IPS DF 6.9 (cell line): ENCODE measurements around the gene C22orf42.

Source experiments
- DNase-seq: peaks from one replicate; pipeline ENCODE4 v3.0.0-alpha.2; 2013; ENCODE audit warnings: low read depth, low spot score
- H3K27ac ChIP-seq: one replicate; pipeline ENCODE4 v1.5.1; 2013; ENCODE audit warnings: low read length, control low read depth
- H3K27me3 ChIP-seq: 2 replicates; pipeline ENCODE4 v1.6.1; 2013; ENCODE audit warnings: mild to moderate bottlenecking, low read length; ENCODE audit not compliant: control insufficient read depth, insufficient read depth
- H3K36me3 ChIP-seq: 2 replicates; pipeline ENCODE4 v1.6.1; 2013; ENCODE audit warnings: low read length; ENCODE audit not compliant: control insufficient read depth, insufficient read depth
- H3K4me1 ChIP-seq: 2 replicates; pipeline ENCODE4 v1.6.1; 2013; ENCODE audit warnings: low read length; ENCODE audit not compliant: control insufficient read depth, insufficient read depth
- H3K4me3 ChIP-seq: 2 replicates; pipeline ENCODE4 v1.5.1; 2013; ENCODE audit warnings: mild to moderate bottlenecking, low read length
- H3K9me3 ChIP-seq: 2 replicates; pipeline ENCODE4 v1.6.1; 2013; ENCODE audit warnings: low read length, inconsistent platforms; ENCODE audit not compliant: control insufficient read depth, insufficient read depth
- WGBS: extraction: QIAGEN DNeasy Blood & Tissue Kit; methylation state at CpG from one replicate; pipeline ENCODE4 v1.1.7; 2013; ENCODE audit warnings: mixed read lengths, missing lambda C conversion rate; ENCODE audit not compliant: insufficient read length, insufficient coverage; 5-methylcytosine and 5-hydroxymethylcytosine counted together

The C22orf42 gene, protein sequence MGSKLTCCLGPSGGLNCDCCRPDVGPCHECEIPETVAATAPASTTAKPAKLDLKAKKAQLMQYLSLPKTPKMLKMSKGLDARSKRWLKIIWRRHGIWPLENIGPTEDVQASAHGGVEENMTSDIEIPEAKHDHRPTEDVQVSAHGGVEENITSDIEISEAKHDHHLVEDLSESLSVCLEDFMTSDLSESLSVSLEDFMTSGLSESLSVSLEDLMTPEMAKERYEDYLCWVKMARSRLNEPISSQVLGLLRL

DNA sequence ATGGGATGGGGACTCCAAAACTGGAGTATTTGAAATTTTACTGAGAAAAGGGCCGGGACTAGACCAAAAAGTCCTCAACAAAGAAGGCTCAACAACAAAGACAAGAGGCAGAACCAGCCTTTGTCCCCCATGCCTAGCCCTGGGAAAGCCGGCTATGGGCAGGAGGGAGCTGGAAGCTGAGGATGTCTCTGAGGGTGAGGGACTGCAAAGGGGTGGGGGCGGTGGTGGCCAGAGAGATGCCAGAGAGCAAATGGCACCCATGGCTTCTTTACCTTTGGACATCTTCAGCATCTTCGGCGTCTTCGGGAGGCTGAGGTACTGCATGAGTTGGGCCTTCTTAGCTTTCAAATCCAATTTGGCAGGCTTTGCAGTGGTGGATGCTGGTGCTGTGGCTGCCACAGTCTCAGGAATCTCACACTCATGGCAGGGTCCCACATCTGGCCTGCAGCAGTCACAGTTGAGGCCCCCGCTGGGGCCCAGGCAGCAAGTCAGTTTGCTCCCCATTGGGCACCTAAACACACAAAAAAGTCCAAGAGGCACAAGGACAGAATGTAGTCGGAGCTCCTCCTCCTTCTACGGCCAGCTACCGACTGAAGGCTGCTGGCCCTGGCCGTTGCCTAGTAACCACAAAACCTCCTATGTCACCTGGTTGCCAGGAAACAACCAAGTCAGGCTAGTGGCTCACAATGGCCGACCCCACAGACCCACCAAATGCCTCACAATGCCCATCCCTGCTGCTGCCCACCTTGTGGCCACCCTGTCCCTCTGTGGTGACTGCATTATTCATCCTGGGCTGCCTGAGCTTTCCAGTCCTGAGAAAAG is at the start of gene C22orf42:
Gene C22orf42 (minus strand): TSS at position 592 of the 822 bp plus-strand sequence. CDS start 88 bp downstream, at position 504.
- Histone ChIP-seq H3K4me1 (no peaks in the 10 kb centered on the region), H3K9me3 (no peaks in the 10 kb centered on the region), H3K27ac (no peak within 1 kb of the TSS), H3K4me3 (no peak within 1 kb of the TSS), H3K27me3 (no peaks in the 10 kb centered on the region), H3K36me3 (no peaks in the 10 kb centered on the region)
- no peak for DNase-seq
- no CpG with 5 or more reads among the region's 12 CpGs for WGBS

DNA sequence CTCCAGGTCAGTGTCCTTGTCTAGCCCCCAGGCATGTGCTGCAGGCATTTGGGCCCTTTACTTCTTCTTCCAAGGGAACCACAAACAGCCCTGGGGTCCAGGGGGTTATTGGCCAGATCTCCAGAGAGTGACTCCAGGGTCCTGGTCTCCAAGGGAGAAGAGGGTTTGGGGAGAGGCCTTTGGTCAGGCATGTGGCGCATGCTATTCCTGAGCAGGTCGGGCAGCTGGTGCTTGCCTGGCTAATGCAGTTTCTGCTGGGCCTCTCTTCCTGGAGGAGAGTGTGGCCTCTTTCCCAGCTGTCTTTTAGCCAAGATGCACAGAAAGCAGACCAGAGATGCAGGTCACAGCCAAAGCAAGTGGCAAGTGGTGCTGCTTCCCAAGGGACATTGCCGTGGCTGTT is 49.6 kb upstream of the C22orf42 start:
- Histone ChIP-seq H3K9me3 (no peaks in the 10 kb centered on the region), H3K27ac (no peak overlapping the region), H3K27me3 (peaks cover 11% of the 10 kb centered on the region), H3K4me1 (0 out of 2 replicates have a peak, but pooled peaks cover 5% of the 10 kb centered on the region), H3K36me3 (no peaks in the 10 kb centered on the region), H3K4me3 (no peak overlapping the region)
- WGBS, result no CpG with 5 or more reads among the region's 3 CpGs
- no peak for DNase-seq

DNA sequence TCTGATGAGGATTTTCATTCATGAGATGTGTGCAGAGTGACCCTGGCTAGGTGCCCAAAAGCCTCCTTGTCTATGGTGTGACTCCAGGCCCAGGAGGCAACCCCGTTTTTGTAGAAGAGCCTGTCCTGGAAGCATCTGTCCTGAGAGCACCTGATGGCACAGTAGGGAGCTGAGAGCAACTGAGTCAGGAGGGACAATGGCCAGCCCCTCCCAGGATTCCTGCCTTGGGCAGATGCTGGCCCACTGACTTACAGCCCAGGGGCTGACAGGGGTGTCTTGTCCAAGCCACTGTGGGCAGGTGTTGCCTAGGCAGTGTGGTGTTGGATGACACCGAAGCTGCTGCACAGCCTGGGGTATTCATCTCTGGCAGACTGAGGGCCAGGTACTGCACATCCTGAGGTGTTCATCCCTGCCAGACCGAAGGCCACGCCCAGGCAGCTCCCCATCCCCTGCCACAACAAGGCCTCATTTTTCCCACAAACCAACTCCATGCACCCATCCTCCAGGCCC is 48.9 kb upstream of the C22orf42 start:
- no peak overlapping the region for H3K4me3 ChIP-seq
- no peak for DNase-seq
- H3K9me3 ChIP-seq, result no peaks in the 10 kb centered on the region
- no peak overlapping the region for H3K27ac ChIP-seq
- no CpG with 5 or more reads among the region's 4 CpGs for WGBS
- H3K27me3 ChIP-seq, result peaks cover 17% of the 10 kb centered on the region
- peaks cover 5% of the 10 kb centered on the region; the same call in 1 of the 2 replicates for H3K4me1 ChIP-seq
- no peaks in the 10 kb centered on the region for H3K36me3 ChIP-seq

DNA sequence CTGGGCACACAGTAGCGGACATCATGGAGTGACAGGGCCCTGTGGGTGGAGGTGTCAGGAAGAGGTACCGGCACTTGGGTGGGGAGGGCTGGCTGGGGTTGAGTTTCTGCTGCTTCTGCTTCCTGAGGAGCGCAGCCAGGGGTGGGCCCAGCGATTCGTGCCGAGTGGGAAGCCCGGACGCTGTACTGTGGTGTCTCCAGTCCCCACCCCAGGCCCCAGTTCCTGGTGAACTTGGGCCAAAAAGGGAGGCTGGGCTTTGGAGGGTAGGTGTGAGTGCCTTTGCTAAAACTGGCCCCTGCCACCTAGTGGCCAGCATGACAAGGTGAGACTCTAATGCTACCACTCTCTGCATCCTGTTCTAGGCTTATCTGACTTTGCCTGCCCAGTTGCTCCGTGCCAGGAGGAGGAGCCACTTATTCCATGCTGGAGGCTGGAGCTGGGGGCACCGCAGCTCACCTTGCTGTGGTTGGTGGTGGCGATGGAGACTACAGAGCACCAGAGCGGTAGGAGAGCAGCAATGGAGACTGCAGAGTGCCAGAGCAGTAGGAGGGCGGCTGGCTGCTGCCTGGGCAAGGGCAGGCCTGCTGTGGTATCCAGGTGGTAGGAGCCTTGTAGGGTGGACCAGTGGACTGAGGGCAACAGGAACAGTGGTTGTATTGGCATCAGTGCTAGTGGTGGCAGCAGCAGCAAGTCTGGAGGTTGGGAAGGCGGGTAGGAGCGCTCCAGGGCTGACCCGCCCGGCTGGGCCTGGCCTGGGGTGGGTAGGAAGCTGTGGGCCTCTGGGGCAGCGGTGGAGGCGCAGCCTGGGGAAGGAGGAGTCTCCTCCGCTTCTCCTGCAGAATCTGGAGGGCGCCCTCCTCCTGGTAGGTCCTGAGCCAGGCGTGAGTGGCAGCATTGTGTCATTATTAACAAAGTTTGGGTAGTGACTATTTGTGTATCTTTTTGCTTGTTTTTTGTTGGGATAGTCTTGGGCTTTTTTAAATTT is 48.0 kb upstream of the C22orf42 start:
- Histone ChIP-seq H3K27me3 (peaks cover 25% of the 10 kb centered on the region), H3K4me3 (no peak overlapping the region), H3K27ac (no peak overlapping the region), H3K4me1 (peaks cover 5% of the 10 kb centered on the region; the same call in 1 of the 2 replicates), H3K9me3 (no peaks in the 10 kb centered on the region), H3K36me3 (no peaks in the 10 kb centered on the region)
- DNase-seq, result no peak
- WGBS, result no CpG with 5 or more reads among the region's 22 CpGs

DNA sequence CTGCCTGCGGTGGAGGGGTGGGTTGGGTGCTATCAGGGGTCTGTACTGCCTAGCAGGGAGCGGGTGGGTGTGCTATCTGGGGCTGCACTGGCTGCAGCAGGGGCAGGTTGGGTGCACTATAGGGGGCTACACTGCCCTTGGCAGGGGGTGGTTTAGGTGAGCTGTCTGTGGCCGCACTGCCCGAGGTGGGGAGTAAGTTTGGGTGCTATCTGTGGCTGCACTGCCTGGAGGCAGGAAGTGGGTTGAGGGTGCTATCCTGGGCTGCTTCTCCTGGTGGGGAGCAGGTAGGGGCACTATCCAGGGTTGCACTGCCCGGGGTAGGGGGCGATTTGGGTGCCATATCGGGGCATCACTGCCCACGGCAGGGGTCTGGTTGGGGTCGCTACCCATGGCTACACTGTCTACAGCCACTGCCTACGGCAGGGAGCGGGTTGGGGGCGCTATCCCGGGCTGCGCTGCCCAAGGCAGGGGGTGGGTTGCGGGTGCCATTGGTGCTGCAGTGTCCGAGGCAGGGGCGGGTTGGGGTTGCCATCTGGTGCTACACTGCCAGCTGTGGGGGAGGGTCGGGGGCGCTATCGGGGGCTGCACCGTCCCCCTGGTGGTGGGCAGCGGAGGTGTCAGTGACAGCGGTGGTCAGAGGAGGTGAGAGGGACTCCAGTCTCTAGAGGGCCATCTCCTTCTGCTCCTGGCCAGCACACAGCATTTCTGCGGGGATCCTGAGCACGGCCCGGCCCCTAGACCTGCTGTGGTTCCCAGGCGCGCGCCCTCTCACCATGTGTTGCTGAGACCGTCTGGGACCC is 47.1 kb upstream of the C22orf42 start:
- Histone ChIP-seq H3K36me3 (no peaks in the 10 kb centered on the region), H3K27ac (no peak overlapping the region), H3K4me3 (no peak overlapping the region), H3K4me1 (peaks cover 5% of the 10 kb centered on the region; the same call in 1 of the 2 replicates), H3K27me3 (peaks cover 26% of the 10 kb centered on the region), H3K9me3 (no peaks in the 10 kb centered on the region)
- WGBS, result no CpG with 5 or more reads among the region's 30 CpGs
- DNase-seq, result no peak

DNA sequence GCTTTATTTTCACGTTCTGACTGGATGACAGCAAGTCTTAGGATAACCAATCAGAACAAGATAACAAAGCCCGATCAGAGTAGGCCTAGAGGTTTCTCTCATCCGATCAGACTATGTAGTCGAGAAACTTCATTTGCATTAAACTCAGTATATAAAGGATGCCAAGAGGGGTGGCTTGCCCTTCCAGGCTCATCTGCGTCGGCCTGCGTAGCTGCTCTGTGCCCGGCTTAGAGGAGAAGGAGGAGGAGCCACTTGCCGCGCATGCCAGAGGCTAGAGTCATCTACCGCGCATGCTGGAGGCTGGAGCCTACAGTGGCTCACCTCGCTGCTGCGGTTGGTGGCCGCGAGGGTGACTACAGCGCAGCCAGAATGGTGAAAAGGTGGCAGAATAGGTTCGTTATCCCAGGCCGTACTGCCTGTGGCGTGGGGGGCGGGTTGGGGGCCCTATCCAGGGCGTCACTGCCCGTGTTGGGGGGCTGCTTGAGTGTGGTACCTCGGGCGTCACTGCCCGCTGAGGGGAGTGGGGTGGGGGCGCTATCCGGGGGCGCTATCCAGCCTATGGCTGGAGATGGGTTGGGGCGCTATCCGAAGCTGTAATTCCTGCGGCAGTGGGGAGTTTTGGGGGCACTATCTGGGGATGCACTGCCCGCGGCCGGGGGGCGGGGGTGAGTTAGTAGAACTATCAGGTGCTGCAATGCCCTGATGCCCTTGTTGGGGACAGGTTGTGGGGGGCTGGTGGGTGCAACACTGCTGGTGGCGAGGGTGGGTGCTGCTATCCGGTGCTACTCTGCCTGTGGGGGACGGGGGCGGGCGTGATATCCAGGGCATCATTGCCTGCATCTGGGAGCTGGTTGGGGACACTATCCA is 46.0 kb upstream of the C22orf42 start, which contains the start of gene RFPL2:
Gene RFPL2 (minus strand): TSS at position 218 of the 867 bp plus-strand sequence. CDS start 2,622 bp downstream, outside the sequence.
- Histone ChIP-seq H3K4me3 (peak within 1 kb of the TSS; percentile 43; the same call in 1 of the 2 replicates), H3K36me3 (no peaks in the 10 kb centered on the region), H3K9me3 (no peaks in the 10 kb centered on the region), H3K27ac (no peak within 1 kb of the TSS), H3K27me3 (peaks cover 26% of the 10 kb centered on the region), H3K4me1 (peaks cover 5% of the 10 kb centered on the region; the same call in 1 of the 2 replicates)
- no CpG with 5 or more reads among the region's 41 CpGs for WGBS
- no peak for DNase-seq

DNA sequence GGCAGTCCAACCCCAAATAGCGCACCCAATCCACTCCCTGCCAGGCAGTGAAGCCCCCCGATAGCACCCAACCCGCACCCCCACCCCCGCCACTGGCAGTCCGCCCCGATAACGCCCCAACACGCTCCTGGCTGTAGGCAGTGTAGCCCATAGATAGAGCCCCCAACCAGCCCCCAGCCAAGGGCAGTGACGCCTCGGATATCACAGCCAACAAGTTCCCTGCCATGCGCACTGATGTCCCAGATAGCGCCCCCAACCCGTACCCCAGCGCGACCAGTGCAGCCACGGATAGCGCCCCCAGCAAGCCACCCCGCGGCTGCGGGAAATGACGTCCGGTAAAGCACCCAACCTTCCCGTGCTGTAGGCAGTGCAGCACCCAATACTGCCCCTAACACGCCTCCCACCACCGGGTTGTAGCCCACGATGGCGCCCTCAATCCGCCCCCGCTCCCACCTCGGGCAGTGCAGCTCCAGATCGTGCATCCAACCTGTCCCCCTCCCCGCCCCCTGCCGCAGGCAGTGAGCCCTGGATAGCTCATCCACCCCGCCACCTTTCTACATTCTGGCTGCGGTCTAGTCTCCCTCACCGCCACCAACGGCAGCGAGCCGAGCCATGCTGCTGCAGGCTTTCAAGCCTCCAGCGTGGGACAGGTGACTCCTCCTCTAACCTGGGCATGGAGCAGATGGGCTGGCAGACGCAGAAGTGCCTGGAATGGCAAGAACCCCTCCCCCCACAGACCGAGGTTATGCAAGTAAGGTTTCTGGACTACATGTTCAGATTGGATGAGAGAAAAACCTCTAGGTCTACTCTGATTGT is 45.1 kb upstream of the C22orf42 start:
- no peak overlapping the region for H3K27ac ChIP-seq
- no CpG with 5 or more reads among the region's 42 CpGs for WGBS
- H3K9me3 ChIP-seq, result no peaks in the 10 kb centered on the region
- no peak for DNase-seq
- H3K4me3 ChIP-seq, result peak overlapping the region; percentile 43; the same call in 1 of the 2 replicates
- peaks cover 26% of the 10 kb centered on the region for H3K27me3 ChIP-seq
- H3K36me3 ChIP-seq, result no peaks in the 10 kb centered on the region
- H3K4me1 ChIP-seq, result peaks cover 5% of the 10 kb centered on the region; the same call in 1 of the 2 replicates

DNA sequence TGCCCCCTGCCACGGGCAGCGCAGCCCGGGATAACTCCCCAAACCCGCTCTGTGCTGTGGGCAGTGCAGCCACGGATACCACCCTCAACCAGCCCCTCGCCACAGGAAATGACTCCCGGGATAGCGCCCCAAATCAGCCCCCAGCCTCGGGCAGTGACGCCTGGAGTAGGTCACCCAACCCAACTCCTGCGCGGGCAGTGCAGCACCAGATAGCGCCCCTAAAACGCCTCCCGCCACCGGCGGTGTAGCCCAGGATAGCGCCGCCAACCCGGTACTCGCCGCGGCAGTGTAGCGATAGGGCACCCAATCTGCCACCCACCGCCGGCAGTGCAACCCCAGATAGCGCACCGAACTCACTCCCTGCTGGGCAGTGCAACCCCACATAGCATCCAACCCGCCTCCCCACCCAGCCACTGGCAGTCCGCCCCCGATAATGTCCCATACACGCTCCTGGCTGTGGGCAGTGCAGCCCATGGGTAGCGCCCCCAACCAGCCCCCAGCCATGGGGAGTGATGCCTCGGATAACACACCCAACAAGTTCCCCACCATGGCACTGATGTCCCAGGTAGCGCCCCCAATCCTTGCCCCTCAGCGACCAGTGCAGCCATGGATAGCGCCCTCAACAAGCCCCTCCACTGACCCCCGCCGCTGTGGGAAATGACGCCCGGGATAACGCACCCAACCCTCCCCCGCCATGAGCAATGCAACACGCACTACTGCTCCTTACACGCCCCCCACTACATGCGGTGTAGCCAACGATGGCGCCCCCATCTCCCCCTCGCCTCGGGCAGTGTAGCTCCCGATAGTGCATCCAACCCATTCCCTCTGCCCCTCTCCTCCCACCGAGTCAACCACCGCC is 44.3 kb upstream of the C22orf42 start:
- peaks cover 26% of the 10 kb centered on the region for H3K27me3 ChIP-seq
- peaks cover 5% of the 10 kb centered on the region; the same call in 1 of the 2 replicates for H3K4me1 ChIP-seq
- whole genome bisulfite sequencing, result no CpG with 5 or more reads among the region's 53 CpGs
- no peaks in the 10 kb centered on the region for H3K36me3 ChIP-seq
- no peaks in the 10 kb centered on the region for H3K9me3 ChIP-seq
- no peak for DNase-seq
- H3K27ac ChIP-seq, result no peak overlapping the region
- peak overlapping the region; percentile 9; the same call in 1 of the 2 replicates for H3K4me3 ChIP-seq
